GM19240 (cell line): ENCODE data around the gene HS6ST3.

Experiments
- DNase-seq: peaks from one replicate; pipeline ENCODE4 v3.0.0; 2011; ENCODE audit warnings: low spot score; ENCODE audit not compliant: insufficient read length

HS6ST3 gene

GRCh38 chr13:96297360-96297759, 207.5 kb downstream of the HS6ST3 start:
- no peak for DNase-seq

GRCh38 chr13:96299235-96299634, 209.3 kb downstream of the HS6ST3 start:
- DNase-seq = no peak

GRCh38 chr13:96308568-96308967, 218.7 kb downstream of the HS6ST3 start:
- no peak for DNase-seq

- DNase-seq = no peak
Measured at GRCh38 chr13:96314974-96315373, 225.1 kb downstream of the HS6ST3 start.

GRCh38 chr13:96338030-96338429, 248.1 kb downstream of the HS6ST3 start:
- no peak for DNase-seq

- no peak for DNase-seq
Measured at GRCh38 chr13:96342286-96342685, 252.4 kb downstream of the HS6ST3 start.

GRCh38 chr13:96342852-96343465, 253.1 kb downstream of the HS6ST3 start:
- DNase-seq = no peak

GRCh38 chr13:96346921-96347320, 257.0 kb downstream of the HS6ST3 start:
- no peak for DNase-seq

GRCh38 chr13:96373597-96373996, 283.7 kb downstream of the HS6ST3 start:
- no peak for DNase-seq

- DNase-seq = no peak
Measured at GRCh38 chr13:96377835-96378234, 287.9 kb downstream of the HS6ST3 start.

GRCh38 chr13:96379967-96380366, 290.1 kb downstream of the HS6ST3 start:
- DNase-seq = no peak

- DNase-seq = no peak
Measured at GRCh38 chr13:96381681-96382080, 291.8 kb downstream of the HS6ST3 start.

- no peak for DNase-seq
Measured at GRCh38 chr13:96388598-96388997, 298.7 kb downstream of the HS6ST3 start.

- no peak for DNase-seq
Measured at GRCh38 chr13:96391606-96392005, 301.7 kb downstream of the HS6ST3 start.

GRCh38 chr13:96397807-96398206, 307.9 kb downstream of the HS6ST3 start:
- DNase-seq = no peak

- no peak for DNase-seq
Measured at GRCh38 chr13:96398486-96398885, 308.6 kb downstream of the HS6ST3 start.

- no peak for DNase-seq
Measured at GRCh38 chr13:96403241-96403640, 313.3 kb downstream of the HS6ST3 start.

GRCh38 chr13:96403651-96404050, 313.7 kb downstream of the HS6ST3 start:
- no peak for DNase-seq

GRCh38 chr13:96415831-96416385, 326.0 kb downstream of the HS6ST3 start:
- DNase-seq = no peak

GRCh38 chr13:96417939-96418685, 328.2 kb downstream of the HS6ST3 start:
- no peak for DNase-seq

- DNase-seq = no peak
Measured at GRCh38 chr13:96421314-96421713, 331.4 kb downstream of the HS6ST3 start.

- no peak for DNase-seq
Measured at GRCh38 chr13:96422002-96422401, 332.1 kb downstream of the HS6ST3 start.

- no peak for DNase-seq
Measured at GRCh38 chr13:96426167-96426566, 336.3 kb downstream of the HS6ST3 start.
